CD4-positive, alpha-beta T cell treated with Interleukin-1 beta for 1 hour (primary cell): Measurements from ENCODE around the gene RBP5.

ENCODE experiments used
- DNase-seq, 2 donors: peaks; one replicate each; pipeline ENCODE4 v3.0.0-alpha.2; 2020 to 2022

The RBP5 gene

GRCh38 chr12:7144414-7145120 is 15.9 kb upstream of the RBP5 start:
- peak in 1 of 2 donors; percentile 46 for DNase-seq

GRCh38 chr12:7143564-7143963 is 14.9 kb upstream of the RBP5 start:
- DNase-seq = no peak

GRCh38 chr12:7142809-7143465 is 14.2 kb upstream of the RBP5 start:
- DNase-seq = no peak

DNA sequence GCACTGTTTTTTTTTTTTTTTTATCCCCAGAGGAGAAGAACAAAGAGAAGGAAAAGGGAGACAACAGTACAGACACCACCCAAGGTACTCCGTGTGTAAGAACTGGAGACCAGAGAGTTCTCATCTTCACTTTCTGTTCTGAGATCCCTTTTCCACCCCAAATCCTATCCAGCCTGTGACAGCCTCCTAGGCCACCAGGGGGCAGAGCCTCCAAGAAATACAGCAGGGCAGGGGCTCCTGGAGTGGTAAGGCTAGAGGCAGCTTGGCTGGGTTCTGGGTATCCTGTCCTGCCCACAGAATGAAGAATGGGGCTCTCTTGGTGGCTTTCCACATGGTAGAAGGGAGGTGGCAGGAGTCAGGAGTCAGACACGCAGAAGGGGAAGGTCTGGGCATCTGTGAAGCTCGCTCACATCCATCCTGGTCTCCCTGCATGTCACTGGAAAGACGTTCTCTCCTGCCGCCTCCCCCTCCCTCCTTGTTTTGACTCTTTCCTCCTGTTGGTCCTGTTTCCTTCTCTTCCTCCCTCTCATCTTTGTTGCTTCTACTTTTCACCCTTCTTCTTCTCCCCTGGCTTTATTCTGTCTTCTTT is 13.5 kb upstream of the RBP5 start:
- peak; percentile 43 to 61 for DNase-seq

DNA sequence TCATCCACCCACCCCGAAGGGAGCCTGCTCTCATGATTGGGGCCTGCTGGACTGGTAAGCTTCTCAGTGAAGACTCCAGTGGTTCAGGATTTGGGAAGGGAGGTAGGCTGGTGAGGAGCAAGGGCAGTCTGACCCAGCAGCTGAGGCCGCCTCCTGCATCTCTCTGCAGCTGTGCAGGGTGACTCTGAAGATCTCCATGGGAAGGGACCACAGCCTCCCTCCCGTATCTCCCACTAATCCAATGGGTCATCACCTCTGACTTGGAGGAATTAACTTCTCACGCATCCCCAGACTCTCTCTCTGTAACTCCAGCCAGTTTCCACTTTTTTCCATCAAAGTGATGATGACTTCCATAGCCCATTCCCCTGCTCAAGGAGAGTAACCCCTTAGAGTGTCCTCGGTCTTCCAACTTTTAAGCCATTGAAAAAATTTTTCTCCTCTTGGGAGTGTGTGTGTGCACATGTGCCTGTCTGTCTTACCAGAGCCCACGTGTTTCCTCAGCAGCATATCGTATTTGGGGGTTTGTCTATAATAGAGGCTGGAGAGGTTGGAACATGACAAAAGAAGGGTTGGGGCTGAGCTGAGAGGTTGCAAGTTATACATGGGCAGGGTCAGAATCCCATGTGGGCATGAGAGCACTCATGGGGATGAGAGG is 12.8 kb upstream of the RBP5 start:
- no peak for DNase-seq

GRCh38 chr12:7139200-7139599 is 10.5 kb upstream of the RBP5 start:
- no peak for DNase-seq

GRCh38 chr12:7137908-7138307 is 9.2 kb upstream of the RBP5 start:
- DNase-seq = no peak

DNA sequence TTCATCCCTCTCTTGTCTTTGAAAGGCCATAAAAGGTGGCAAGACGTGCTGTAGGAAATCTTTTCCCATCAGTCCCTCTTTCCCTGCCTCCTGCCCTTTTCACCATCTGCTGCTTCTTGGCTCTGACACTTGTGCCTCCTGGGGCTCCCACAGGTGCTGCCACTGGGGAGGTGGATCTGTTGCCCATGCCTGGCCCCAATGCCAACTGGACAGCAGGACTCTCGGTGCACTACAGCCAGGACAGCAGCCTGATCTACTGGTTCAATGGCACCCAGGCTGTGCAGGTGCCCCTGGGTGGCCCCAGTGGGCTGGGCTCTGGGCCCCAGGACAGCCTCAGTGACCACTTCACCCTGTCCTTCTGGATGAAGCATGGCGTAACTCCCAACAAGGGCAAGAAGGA is 8.0 kb upstream of the RBP5 start:
- DNase-seq = no peak

GRCh38 chr12:7136071-7136470 is 7.4 kb upstream of the RBP5 start:
- DNase-seq = no peak

GRCh38 chr12:7134396-7135166 is 5.9 kb upstream of the RBP5 start:
- DNase-seq = no peak

DNA sequence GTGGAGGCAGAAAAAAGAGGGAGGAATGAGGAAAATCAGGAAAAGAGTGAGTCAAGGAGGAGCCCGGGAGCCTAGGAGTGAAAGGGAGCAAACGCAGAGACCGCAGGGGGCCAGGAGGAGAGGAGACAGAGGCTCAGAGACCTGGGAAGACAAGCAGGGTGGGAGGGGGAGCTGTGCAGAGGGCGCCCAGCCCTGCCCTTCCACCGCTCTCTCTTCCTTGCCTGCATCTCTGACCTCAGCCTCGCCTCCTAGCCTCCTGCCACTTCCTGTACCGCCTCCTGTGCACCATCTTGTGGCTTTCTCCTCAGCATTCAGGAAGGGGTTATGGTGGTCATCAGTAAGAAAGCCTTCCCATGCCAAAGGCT is 2.8 kb upstream of the RBP5 start:
- peak; percentile 26 to 38 for DNase-seq

DNA sequence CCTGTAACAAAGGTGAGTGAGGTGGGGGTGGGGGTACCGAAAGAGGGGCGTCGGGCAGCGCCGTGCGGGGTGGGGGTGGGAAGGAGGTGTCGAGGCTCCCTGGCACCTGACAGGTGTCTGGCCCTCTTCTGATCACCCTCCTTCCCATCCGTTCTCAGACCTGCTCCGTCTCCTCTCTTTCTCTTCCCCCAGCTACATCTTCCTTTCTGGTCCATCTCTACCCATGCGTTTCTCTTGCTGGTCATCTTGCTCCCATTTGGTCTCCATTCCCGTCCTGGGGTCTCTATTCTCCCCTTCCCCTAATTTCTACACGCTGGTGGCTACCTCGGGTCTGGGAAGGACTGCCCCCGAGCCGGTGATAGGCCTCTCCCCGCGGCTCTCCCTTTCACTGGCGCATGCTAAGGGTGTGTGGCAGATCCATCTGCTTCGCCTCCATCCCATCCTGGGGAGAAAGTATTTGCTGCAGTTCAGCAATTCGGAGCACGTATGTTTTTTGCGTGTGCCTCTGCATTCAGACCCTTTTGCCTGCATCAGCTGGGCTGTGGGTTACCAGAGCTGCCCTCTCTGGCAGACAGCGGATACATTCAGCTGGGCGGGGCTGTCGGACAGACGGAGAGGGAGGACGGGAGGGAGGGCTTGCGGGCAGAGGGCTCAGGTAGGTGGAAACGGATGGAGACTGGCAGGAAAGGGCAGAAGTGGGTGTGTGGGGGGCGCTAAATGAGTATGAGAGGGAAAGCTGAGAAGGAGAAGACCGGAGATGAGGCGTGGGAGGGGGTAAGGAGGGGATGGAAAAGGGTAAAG is 2.2 kb upstream of the RBP5 start:
- peak; percentile 54 to 60 for DNase-seq

DNA sequence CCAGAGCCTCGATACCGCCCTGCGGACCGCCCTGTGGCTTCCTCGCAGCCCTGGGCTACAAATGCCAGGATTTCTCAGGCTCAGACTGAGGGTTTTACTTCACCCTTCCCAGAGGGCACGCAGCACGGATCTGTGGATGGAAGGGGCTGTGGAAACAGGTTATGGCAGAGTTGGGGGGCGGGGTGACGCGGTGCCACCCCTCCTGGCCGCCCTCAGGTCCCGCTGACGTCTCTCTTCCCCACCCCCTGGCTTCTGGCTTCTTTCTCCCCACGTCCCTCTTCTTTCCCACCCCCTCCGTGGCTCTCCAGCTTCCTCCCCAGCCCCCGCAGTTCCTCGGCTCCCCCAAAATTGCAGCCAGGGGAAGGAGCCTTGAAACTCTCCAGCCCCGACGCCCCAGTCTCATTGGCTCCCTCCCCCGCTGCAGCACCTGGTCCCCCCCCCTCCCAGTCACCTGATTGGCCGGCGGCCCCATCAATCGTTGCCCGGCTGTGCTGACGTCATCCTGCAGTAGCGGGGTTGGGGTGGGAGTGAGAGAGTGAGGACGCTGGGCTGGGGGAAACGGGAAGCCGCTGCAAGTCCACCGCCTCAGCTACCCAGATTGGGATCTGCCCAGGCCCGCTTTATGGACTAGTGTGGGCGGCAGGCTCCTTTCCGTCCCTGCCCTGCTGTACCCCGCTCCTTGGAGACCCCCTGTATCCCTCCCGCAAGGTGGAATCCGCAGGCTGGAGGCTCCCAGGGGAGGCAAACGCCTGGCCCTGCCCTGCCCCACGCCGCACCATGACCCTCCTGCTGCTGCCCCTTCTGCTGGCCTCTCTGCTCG is 1.4 kb upstream of the RBP5 start, which contains the start of gene CLSTN3:
CLSTN3 (plus strand) TSS at position 500 of the 820 bp plus-strand sequence; CDS start at position 778, 278 bp downstream.
- DNase-seq = peak; percentile 85 to 91

DNA sequence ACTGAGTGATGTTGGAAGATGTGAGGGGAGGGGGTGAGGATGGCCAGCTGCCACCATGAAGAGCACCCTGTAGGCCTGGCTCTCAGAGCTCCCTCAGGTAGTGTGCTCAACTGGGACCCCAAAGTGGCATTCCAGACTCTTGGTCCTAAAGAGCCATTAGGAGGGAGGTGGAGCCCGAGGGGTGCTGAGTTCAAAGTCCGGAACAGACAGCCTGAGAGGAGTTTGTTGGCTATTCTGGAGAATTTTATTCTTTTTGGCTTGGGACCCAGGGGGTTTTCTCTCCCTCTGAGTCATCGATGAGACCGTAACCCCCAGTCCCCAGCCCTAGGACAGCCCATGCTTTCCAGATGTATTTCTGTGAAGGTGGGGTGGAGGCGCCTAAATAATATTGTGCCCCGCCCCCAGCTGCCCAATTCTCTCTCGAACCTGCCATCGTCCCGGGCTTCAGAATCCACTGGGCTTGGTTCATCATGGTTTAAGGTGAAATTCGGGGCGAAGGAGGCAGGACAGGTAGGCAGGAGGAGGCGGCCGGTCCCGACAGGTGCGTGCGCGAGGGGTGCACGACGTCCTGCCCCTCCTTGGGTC is 690 bp upstream of the RBP5 start:
- DNase-seq = no peak

DNA sequence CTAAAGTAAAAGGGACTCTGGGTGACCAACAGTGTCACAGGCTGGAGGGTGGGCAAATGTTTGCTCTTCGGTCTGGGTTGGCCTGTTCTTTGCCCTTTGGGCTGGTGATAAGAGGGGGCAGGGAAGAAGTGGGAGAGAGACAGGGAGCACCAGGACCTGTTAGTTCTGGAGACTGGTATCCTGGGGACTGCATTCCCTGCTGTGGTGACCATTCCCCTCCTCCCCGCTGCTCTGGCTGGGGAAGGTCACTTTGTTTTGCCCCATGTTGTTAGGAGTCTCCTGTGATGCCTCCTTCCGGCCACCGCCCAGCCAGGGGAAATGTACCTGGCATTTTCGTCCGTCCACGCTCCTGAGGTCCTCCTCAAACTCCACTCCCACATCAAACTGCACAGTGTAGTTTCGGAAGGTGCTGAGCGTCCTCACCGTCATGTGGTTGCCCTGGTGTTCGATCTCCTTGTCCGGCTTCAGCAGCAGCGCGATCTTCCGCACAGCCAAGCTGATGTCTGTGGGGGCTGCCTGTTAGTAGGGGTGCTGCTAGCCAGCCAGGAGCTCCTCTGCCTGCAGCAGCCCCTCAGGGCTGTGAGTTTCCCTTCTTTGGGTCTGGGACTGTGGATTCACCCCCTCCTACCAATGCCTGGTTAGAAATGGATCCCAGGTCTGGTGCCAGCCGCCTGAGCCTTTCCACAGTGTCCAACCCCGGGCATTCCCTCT is 618 bp downstream of the RBP5 start:
- DNase-seq = no peak

- no peak for DNase-seq
Observed at GRCh38 chr12:7125632-7126227, 3.0 kb downstream of the RBP5 start.

DNA sequence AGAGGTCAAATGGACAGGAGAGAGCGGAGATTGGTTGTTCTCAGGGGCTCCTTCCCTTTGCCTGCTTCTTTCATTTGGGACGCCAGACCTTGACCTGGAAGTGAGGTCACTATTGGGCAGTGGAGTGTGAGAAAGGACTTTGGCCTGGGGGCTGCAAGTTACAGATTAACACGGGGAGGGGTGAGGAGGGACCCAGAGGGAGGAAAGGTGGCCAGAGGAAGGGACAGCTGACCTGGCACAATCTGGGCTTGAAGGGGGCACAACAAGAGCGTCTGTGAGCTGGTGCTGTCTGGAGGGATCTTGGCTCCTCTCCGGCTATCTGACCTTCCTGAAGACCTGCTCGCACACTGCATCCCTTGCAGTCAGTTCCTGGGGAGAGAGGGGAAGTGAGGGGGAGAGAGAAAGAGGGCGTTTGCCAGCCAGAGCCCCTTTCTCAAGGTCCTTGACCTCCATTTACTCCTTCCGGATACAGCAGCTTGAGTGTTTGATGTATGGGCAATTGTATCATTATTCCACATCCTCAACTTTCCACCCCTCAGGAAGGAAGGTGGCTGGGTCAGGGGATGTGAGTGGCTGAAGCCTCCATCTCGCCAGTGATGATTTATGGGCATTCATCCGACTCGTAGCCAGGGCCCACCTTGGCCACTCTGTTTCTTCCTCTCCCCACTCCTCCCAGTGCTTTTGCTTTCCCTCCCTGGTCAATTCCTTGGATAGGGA is 4.7 kb downstream of the RBP5 start:
- DNase-seq = no peak

DNA sequence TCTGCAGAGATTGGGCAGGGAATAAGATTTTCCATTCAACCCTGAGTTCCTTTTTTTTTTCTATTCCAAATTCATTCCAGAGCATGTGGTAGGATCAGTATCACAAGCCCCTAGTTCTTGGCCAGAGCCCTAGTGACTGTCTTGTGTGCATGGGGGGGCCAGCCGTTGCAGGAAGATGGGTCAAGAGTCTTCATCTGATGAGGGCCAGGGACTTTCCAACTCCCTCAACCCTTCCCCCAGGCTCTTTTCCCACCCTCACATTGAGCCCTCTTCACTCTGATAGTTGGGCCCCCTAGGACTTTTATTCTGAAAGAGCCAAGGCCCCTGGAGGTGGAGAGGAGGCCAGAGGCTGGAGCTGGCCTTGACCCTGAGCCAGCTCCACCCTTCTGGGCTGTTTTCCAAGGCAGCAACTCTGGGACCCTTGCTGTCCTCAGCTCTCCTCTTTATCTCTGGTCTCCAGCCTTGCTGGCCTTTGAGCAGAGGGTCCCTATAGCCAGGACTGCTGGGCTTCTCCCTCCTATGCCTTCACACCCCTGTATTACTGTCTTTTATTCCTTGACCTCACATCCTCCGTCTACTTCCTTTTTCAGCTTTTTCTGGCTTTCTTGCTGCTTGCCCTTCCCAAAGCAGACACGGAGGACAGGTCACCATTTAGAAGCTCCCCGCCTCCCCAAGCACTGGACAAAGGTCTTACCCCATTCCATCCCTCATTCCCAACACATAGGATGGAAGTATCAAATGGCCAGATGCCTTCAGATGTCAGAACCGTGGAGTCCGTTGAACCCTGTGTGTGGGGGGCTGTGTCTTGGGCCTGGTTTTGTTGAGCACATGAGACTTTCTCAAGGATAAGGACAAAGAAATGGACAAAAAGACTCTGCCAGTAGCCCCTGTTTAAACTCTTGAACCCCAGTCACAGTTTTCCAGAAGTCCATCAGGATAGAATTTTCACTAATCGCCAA is 5.6 kb downstream of the RBP5 start:
- no peak for DNase-seq
